GM23248 (cell line): ENCODE data around the gene GSE1. TPM values are rescaled to one million over a fixed set of nuclear protein-coding genes. Genes with fewer than 3 reads are reported as not detected.

ENCODE experiments used
- DNase-seq: peaks from one replicate; pipeline ENCODE4 v3.0.0-alpha.2; 2015
- H2AFZ ChIP-seq: fragments of 200-600 bp; sonication (generic); 2 replicates; pipeline ENCODE4 v1.6.1; 2016; ENCODE audit warnings: antibody characterized with exemption
- H3F3A ChIP-seq: fragments of 200-600 bp; sonication (generic); 2 replicates; pipeline ENCODE4 v1.6.1; 2016; ENCODE audit warnings: mild to moderate bottlenecking, antibody characterized with exemption, mixed run types; ENCODE audit not compliant: insufficient read depth
- H3K27ac ChIP-seq: fragments of 200-600 bp; sonication (generic); 2 replicates; pipeline ENCODE4 v1.5.1; 2016; ENCODE audit warnings: mild to moderate bottlenecking
- H3K27me3 ChIP-seq: fragments of 200-600 bp; sonication (generic); replicated peaks from 2 replicates; pipeline ENCODE4 v1.6.1; 2016; ENCODE audit warnings: mild to moderate bottlenecking; ENCODE audit not compliant: insufficient read depth
- H3K36me3 ChIP-seq: fragments of 200-600 bp; sonication (generic); 2 replicates; pipeline ENCODE4 v1.6.1; 2016; ENCODE audit warnings: low read depth, mild to moderate bottlenecking
- H3K4me1 ChIP-seq: fragments of 200-600 bp; sonication (generic); 2 replicates; pipeline ENCODE4 v1.6.1; 2016; ENCODE audit warnings: mild to moderate bottlenecking; ENCODE audit not compliant: insufficient read depth
- H3K4me2 ChIP-seq: fragments of 200-600 bp; sonication (generic); one replicate; pipeline ENCODE4 v1.6.1; 2016; ENCODE audit warnings: mild to moderate bottlenecking; ENCODE audit not compliant: unreplicated experiment
- H3K4me3 ChIP-seq: fragments of 200-600 bp; sonication (generic); 2 replicates; pipeline ENCODE4 v1.5.1; 2016; ENCODE audit warnings: mild to moderate bottlenecking
- H3K79me2 ChIP-seq: fragments of 200-600 bp; sonication (generic); 2 replicates; pipeline ENCODE4 v1.6.1; 2016; ENCODE audit warnings: mild to moderate bottlenecking; ENCODE audit not compliant: insufficient read depth
- H3K9ac ChIP-seq: fragments of 200-600 bp; sonication (generic); 2 replicates; pipeline ENCODE4 v1.6.1; 2016; ENCODE audit warnings: mild to moderate bottlenecking
- H3K9me2 ChIP-seq: fragments of 200-600 bp; sonication (generic); 2 replicates; pipeline ENCODE4 v1.6.1; 2016; ENCODE audit warnings: mixed run types, mild to moderate bottlenecking, moderate library complexity; ENCODE audit not compliant: insufficient read depth
- H3K9me3 ChIP-seq: fragments of 200-600 bp; sonication (generic); one replicate; pipeline ENCODE4 v1.6.1; 2017; ENCODE audit warnings: low read depth
- H4K20me1 ChIP-seq: fragments of 200-600 bp; sonication (generic); 2 replicates; pipeline ENCODE4 v1.6.0; 2016; ENCODE audit not compliant: insufficient read depth
- EZH2 ChIP-seq: fragments of 200-600 bp; sonication (generic); IDR thresholded peaks from 2 replicates; pipeline ENCODE4 v1.6.1; 2018; ENCODE audit warnings: antibody characterized with exemption, mild to moderate bottlenecking; ENCODE audit not compliant: insufficient read depth, poor library complexity, severe bottlenecking
- EZH2phosphoT487 ChIP-seq: fragments of 200-600 bp; sonication (generic); IDR thresholded peaks from 2 replicates; pipeline ENCODE4 v1.6.1; 2018; ENCODE audit warnings: antibody characterized with exemption, moderate library complexity, mild to moderate bottlenecking, low read depth; ENCODE audit not compliant: insufficient read depth
- WGBS, 2 experiments: methylation state at CpG; one replicate each; pipeline ENCODE4 v1.1.6; 2015 to 2017; ENCODE audit warnings: low lambda C conversion rate in 2 of 2, low coverage in 1 of 2; ENCODE audit errors: missing lambda C conversion rate in 2 of 2; 5-methylcytosine and 5-hydroxymethylcytosine counted together
- in situ Hi-C: fragments of 300-500 bp; cut with MboI; formaldehyde crosslinking; loops from 2 replicates; pipeline ENCODE4 v1.15.0; 2020
- polyA plus RNA-seq: library from polyadenylated mRNA; unstranded; fragments of >200 nt; fragmentation: Nextera tagmentation; extraction: Ambion mirVana; gene quantifications from 2 replicates; pipeline ENCODE4 v1.2.1, GENCODE V29; 2016
- total RNA-seq: library from RNA; depleted of rRNA; stranded (reverse); fragments of >200 nt; shearing (Covaris generic); gene quantifications from 2 replicates; pipeline ENCODE4 v1.2.3, GENCODE V29; 2014

GSE1 gene
- total and polyA plus RNA-seq, 2 experiments from 2014 or later: 11.6 to 35.1 TPM

- H3K4me2 ChIP-seq: no peak overlapping the region
- H3K27ac ChIP-seq: no peak overlapping the region
- H3K27me3 ChIP-seq: no peaks in the 10 kb centered on the region
- H2AFZ ChIP-seq: no peak overlapping the region
- WGBS, 2 experiments: 93 to 94% methylated on average over 18 to 20 of the region's 20 CpGs
- TF ChIP-seq EZH2 (no peak), EZH2phosphoT487 (no peak)
- no peaks in the 10 kb centered on the region for H3K9me3 ChIP-seq
- peaks cover 20% of the 10 kb centered on the region for H3K4me1 ChIP-seq
- no peak overlapping the region for H3K4me3 ChIP-seq
- peaks cover 100% of the 10 kb centered on the region for H3K79me2 ChIP-seq
- no peaks in the 10 kb centered on the region for H3K9me2 ChIP-seq
- H3F3A ChIP-seq: 0 out of 2 replicates have a peak, but pooled peaks cover 4% of the 10 kb centered on the region
- in situ Hi-C loops: no loop called here
- H4K20me1 ChIP-seq: peaks cover 7% of the 10 kb centered on the region; the same call in 1 of the 2 replicates
- DNase-seq: no peak
- no peaks in the 10 kb centered on the region for H3K36me3 ChIP-seq
- H3K9ac ChIP-seq: no peak overlapping the region
Measured at GRCh38 chr16:85584819-85585282, 28.3 kb upstream of the GSE1 start.

GRCh38 chr16:85585711-85586110 is 27.4 kb upstream of the GSE1 start:
- Histone ChIP-seq H2AFZ (no peak overlapping the region), H3K27ac (no peak overlapping the region), H3K4me2 (no peak overlapping the region), H3F3A (0 out of 2 replicates have a peak, but pooled peaks cover 4% of the 10 kb centered on the region), H4K20me1 (peaks cover 4% of the 10 kb centered on the region; the same call in 1 of the 2 replicates), H3K9ac (no peak overlapping the region), H3K79me2 (peaks cover 100% of the 10 kb centered on the region), H3K4me1 (peaks cover 20% of the 10 kb centered on the region), H3K36me3 (no peaks in the 10 kb centered on the region), H3K27me3 (no peaks in the 10 kb centered on the region), H3K9me3 (no peaks in the 10 kb centered on the region), H3K4me3 (no peak overlapping the region), H3K9me2 (no peaks in the 10 kb centered on the region)
- 95 to 96% methylated on average over 7 of the region's 7 CpGs for WGBS, 2 experiments
- no peak for DNase-seq
- TF ChIP-seq EZH2phosphoT487: no peak
- no peak for TF ChIP-seq EZH2
- in situ Hi-C loops: no loop called here

GRCh38 chr16:85586380-85587104 is 26.6 kb upstream of the GSE1 start:
- 44 to 50% methylated on average over 14 to 28 of the region's 31 CpGs for WGBS, 2 experiments
- no peaks in the 10 kb centered on the region for H3K27me3 ChIP-seq
- peak; percentile 37 for DNase-seq
- peaks cover 4% of the 10 kb centered on the region; the same call in 1 of the 2 replicates for H4K20me1 ChIP-seq
- H3K4me1 ChIP-seq: peaks cover 20% of the 10 kb centered on the region
- peaks cover 100% of the 10 kb centered on the region for H3K79me2 ChIP-seq
- in situ Hi-C loops: no loop called here
- H3K4me3 ChIP-seq: no peak overlapping the region
- TF ChIP-seq EZH2phosphoT487 (no peak), EZH2 (no peak)
- H3K36me3 ChIP-seq: no peaks in the 10 kb centered on the region
- H3K9me2 ChIP-seq: no peaks in the 10 kb centered on the region
- H3K4me2 ChIP-seq: no peak overlapping the region
- H2AFZ ChIP-seq: no peak overlapping the region
- no peaks in the 10 kb centered on the region for H3K9me3 ChIP-seq
- no peak overlapping the region for H3K9ac ChIP-seq
- 0 out of 2 replicates have a peak, but pooled peaks cover 4% of the 10 kb centered on the region for H3F3A ChIP-seq
- H3K27ac ChIP-seq: no peak overlapping the region

- H2AFZ ChIP-seq: no peak overlapping the region
- peaks cover 100% of the 10 kb centered on the region for H3K79me2 ChIP-seq
- H3K9ac ChIP-seq: no peak overlapping the region
- no peak overlapping the region for H3K4me2 ChIP-seq
- peaks cover 4% of the 10 kb centered on the region; the same call in 1 of the 2 replicates for H4K20me1 ChIP-seq
- no peak overlapping the region for H3K27ac ChIP-seq
- H3K4me1 ChIP-seq: peaks cover 11% of the 10 kb centered on the region
- H3K4me3 ChIP-seq: no peak overlapping the region
- H3K36me3 ChIP-seq: no peaks in the 10 kb centered on the region
- in situ Hi-C loops: no loop called here
- TF ChIP-seq EZH2 (no peak), EZH2phosphoT487 (no peak)
- H3K9me3 ChIP-seq: no peaks in the 10 kb centered on the region
- WGBS, 2 experiments: 92 to 94% methylated on average over 25 to 26 of the region's 26 CpGs
- no peaks in the 10 kb centered on the region for H3K27me3 ChIP-seq
- 0 out of 2 replicates have a peak, but pooled peaks cover 4% of the 10 kb centered on the region for H3F3A ChIP-seq
- H3K9me2 ChIP-seq: no peaks in the 10 kb centered on the region
- no peak for DNase-seq
Measured at GRCh38 chr16:85587762-85588556, 25.2 kb upstream of the GSE1 start.
